HepG2 (cell line): ENCODE results near the gene CTNNA3. TPM values are rescaled to one million over a fixed set of nuclear protein-coding genes. Genes with fewer than 3 reads are reported as not detected.

Experiments used
- ATAC-seq: fragments of 200-7000 bp; cut with Tn5 transposase; 3 replicates; pipeline ENCODE4 v1.9.1; 2020; ENCODE audit warnings: mild to moderate bottlenecking, moderate library complexity
- BruUV-seq: library from RNA; stranded (reverse); fragments of 400-500 nt; replicated peaks from 2 replicates; lab custom pipeline; 2021; lab: Mats Ljungman, UMichigan
- CTCF ChIA-PET: fragments of 300-600 bp; formaldehyde crosslinking; extraction: SDS; loops from one replicate; lab custom pipeline; 2021; ENCODE audit warnings: low total read pairs, inconsistent platforms, low intra/inter-chr PET ratio; lab: Yijun Ruan, JAX
- POLR2A ChIA-PET: fragments of 350-600 bp; sonication (Branson Sonifier 250); formaldehyde crosslinking; loops from one replicate; lab custom pipeline; 2020; ENCODE audit warnings: antibody characterized with exemption, inconsistent platforms; lab: Yijun Ruan, JAX
- DNase-seq: peaks from one replicate; pipeline ENCODE4 v3.0.0-alpha.2; 2015; ENCODE audit warnings: low spot score
- FAIRE-seq: peaks from 3 replicates; lab custom pipeline; 2011; peaks lifted over from hg19 to GRCh38; lab: Jason Lieb, UNC
- H2AFZ ChIP-seq: one replicate; pipeline ENCODE4 v1.6.1; 2011; ENCODE audit warnings: low read length, inconsistent platforms
- H3K27ac ChIP-seq: fragments of 300-600 bp; 3 replicates; pipeline ENCODE4 v1.8.0; 2011; ENCODE audit warnings: mixed run types, mild to moderate bottlenecking, mixed read lengths, low read length, inconsistent platforms; ENCODE audit not compliant: insufficient read depth; ENCODE audit errors: extremely low read length
- H3K27me3 ChIP-seq, 2 experiments: fragments of 200-600 bp in 1 of 2; 2 replicates in 1 of 2; 3 replicates in 1 of 2; pipeline versions ENCODE4 v1.6.0 to v1.8.0; 2011; ENCODE audit warnings: low read length in 2 of 2, mild to moderate bottlenecking in 2 of 2, moderate library complexity in 2 of 2, inconsistent platforms in 1 of 2; ENCODE audit not compliant: insufficient read depth in 2 of 2, control insufficient read depth in 1 of 2
- H3K36me3 ChIP-seq, 2 experiments: fragments of 200-600 bp in 1 of 2; replicated peaks in 1 of 2; 2 replicates in 1 of 2; 3 replicates in 1 of 2; pipeline versions ENCODE4 v1.5.1 to v1.8.0; 2011; ENCODE audit warnings: low read length in 2 of 2, inconsistent platforms in 1 of 2; ENCODE audit not compliant: insufficient read depth in 2 of 2, control insufficient read depth in 1 of 2
- H3K4me1 ChIP-seq: 2 replicates; pipeline ENCODE4 v1.5.1; 2012; ENCODE audit warnings: low read length, inconsistent platforms; ENCODE audit not compliant: insufficient read depth
- H3K4me2 ChIP-seq: 2 replicates; pipeline ENCODE4 v1.6.0; 2011; ENCODE audit warnings: low read depth, low read length, inconsistent platforms
- H3K4me3 ChIP-seq, 3 experiments: fragments of 200-600 bp in 1 of 3; sonication (generic), shearing (Covaris generic) in 1 of 3; replicated peaks in 1 of 3; 2 replicates each; pipeline ENCODE4 v1.5.1; 2011 to 2016; ENCODE audit warnings: low read length in 3 of 3, inconsistent platforms in 2 of 3, low read depth in 2 of 3, mild to moderate bottlenecking in 2 of 3, control low read depth in 1 of 3, mixed read lengths in 1 of 3; ENCODE audit not compliant: insufficient read depth in 1 of 3
- H3K79me2 ChIP-seq: one replicate; pipeline ENCODE4 v1.6.1; 2011; ENCODE audit warnings: low read length, inconsistent platforms; ENCODE audit not compliant: insufficient read depth
- H3K9ac ChIP-seq: 2 replicates; pipeline ENCODE4 v1.6.0; 2011; ENCODE audit warnings: mild to moderate bottlenecking, low read depth, low read length, inconsistent platforms; ENCODE audit not compliant: insufficient read depth
- H3K9me3 ChIP-seq: 2 replicates; pipeline ENCODE4 v1.5.1; 2012; ENCODE audit warnings: mild to moderate bottlenecking, low read length
- H4K20me1 ChIP-seq: 2 replicates; pipeline ENCODE4 v1.6.0; 2011; ENCODE audit warnings: inconsistent platforms, mild to moderate bottlenecking, low read length, moderate library complexity; ENCODE audit not compliant: insufficient read depth
- FIP1L1 ChIP-seq: fragments of 200-400 bp; formaldehyde crosslinking; IDR thresholded peaks from 2 replicates; pipeline ENCODE4 v1.6.1; 2018; ENCODE audit warnings: low read depth, mild to moderate bottlenecking, low read length, moderate library complexity, borderline replicate concordance; ENCODE audit not compliant: insufficient read depth
- ZNF296 ChIP-seq: sonication (generic); formaldehyde crosslinking; conservative IDR thresholded peaks from 2 replicates; pipeline ENCODE4 v1.5.0; 2020; ENCODE audit warnings: mild to moderate bottlenecking, missing genetic modification reagents
- ZNF362 ChIP-seq: sonication (generic); formaldehyde crosslinking; IDR thresholded peaks from 2 replicates; pipeline ENCODE4 v1.4.0; 2020; ENCODE audit warnings: missing genetic modification reagents, mild to moderate bottlenecking, borderline replicate concordance
- ZNF639 ChIP-seq: conservative IDR thresholded peaks from 2 replicates; pipeline ENCODE4 v1.6.1; 2018; ENCODE audit warnings: missing genetic modification reagents
- WGBS: methylation state at CpG from one replicate; pipeline ENCODE4 v1.1.6; 2017; ENCODE audit warnings: low lambda C conversion rate; 5-methylcytosine and 5-hydroxymethylcytosine counted together
- in situ Hi-C: cut with HindIII; loops from 2 replicates; pipeline ENCODE4 v1.10.0; 2017; ENCODE audit warnings: low pct_unique_long_range_greater_than_20kb; ENCODE audit not compliant: extremely low pct_ligation_motif_present
- intact Hi-C: fragments of 100-400 bp; cut with micrococcal nuclease; formaldehyde crosslinking; loops from one replicate; pipeline ENCODE4 v1.10.0; 2022; ENCODE audit not compliant: unreplicated experiment
- polyA plus RNA-seq, 8 experiments: library from polyadenylated mRNA; depleted of rRNA in 3 of 8; stranded (reverse) in 7 of 8; unstranded in 1 of 8; fragments of >200 nt; fragmentation: Illumina TruSeq in 4 of 8; extraction: Trizol in 4 of 8; gene quantifications; 2 replicates each; pipeline versions ENCODE4 v1.2.1 to v1.2.3, GENCODE V29; 2011 to 2016; ENCODE audit warnings: low read depth in 4 of 8, missing spikeins in 1 of 8, mixed read lengths in 1 of 8; ENCODE audit not compliant: insufficient read depth in 1 of 8
- total RNA-seq, 5 experiments: library from RNA; depleted of rRNA; stranded (reverse); fragments of >200 nt; fragmentation: Illumina TruSeq; extraction: Trizol; gene quantifications; 2 replicates each; pipeline ENCODE4 v1.2.3, GENCODE V29; 2016; ENCODE audit warnings: low read depth in 1 of 5

The CTNNA3 gene
- total and polyA plus RNA-seq, 2 of the 13 experiments (the other 11 are each of a cell fraction or from before 2014, with no cell fraction given), result not detected

GRCh38 chr10:67086327-67087134 is 609.5 kb downstream of the CTNNA3 start:
- WGBS, result 2% methylated on average over 2 of the region's 2 CpGs
- no peaks in the 10 kb centered on the region for H4K20me1 ChIP-seq
- no peak for FAIRE-seq
- H3K27me3 ChIP-seq, result no peaks in the 10 kb centered on the region
- intact Hi-C loops, result no loop called here
- BruUV-seq, result no TSS peak
- no peak overlapping the region for H3K4me2 ChIP-seq
- no peak for ATAC-seq
- no peaks in the 10 kb centered on the region for H3K36me3 ChIP-seq
- DNase-seq, result no peak
- POLR2A ChIA-PET, result no interaction called here
- no peak overlapping the region for H3K9ac ChIP-seq
- no peaks in the 10 kb centered on the region for H3K4me1 ChIP-seq
- H3K4me3 ChIP-seq, result no peak overlapping the region
- H2AFZ ChIP-seq, result no peak overlapping the region
- TF ChIP-seq FIP1L1 (no peak), ZNF296 (CRISPR knock-in tag) (no peak), ZNF362 (CRISPR knock-in tag) (no peak), ZNF639 (no peak)
- H3K9me3 ChIP-seq, result no peaks in the 10 kb centered on the region
- in situ Hi-C loops, result no loop called here
- no peaks in the 10 kb centered on the region for H3K79me2 ChIP-seq
- no peak overlapping the region for H3K27ac ChIP-seq
- CTCF ChIA-PET, result no interaction called here
